Vein endothelial cell (primary cell): ENCODE results near the gene AGMO. TPM values are rescaled to one million over a fixed set of nuclear protein-coding genes. Genes with fewer than 3 reads are reported as not detected.

Experiments
- total RNA-seq: library from RNA; depleted of rRNA; stranded (reverse); fragments of >200 nt; gene quantifications from 2 replicates; pipeline ENCODE4 v1.2.3, GENCODE V29; 2012

The AGMO gene
- total RNA-seq: 10.8 and 11.8 TPM in 2 replicates

DNA sequence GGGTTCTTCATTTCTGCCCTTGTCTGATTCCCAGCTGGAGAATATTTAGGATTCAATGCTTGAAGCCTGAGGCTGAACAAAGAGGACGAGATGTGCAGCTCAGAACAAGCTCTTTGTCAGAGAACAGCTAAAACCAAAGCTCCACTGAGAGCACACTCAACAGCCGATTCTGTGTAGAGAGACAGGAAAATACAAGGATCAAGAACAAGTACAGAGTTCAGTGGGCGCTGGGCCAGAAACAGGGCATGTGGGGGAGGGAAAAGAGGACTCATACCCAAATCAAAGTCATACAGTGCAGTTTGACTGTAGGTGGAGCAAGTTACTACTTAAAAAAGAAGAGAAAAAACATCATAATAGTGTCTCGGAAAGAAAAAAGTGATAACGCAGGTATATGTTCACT is at the start of gene AGMO:
AGMO (minus strand) TSS at position 181 of the 400 bp plus-strand sequence.

Other genes starting within 250 kb of the AGMO start
- 18.6 and 35.8 TPM in 2 replicates for gene MEOX2, start 124.7 kb upstream of the AGMO start, total RNA-seq